ENCODE results near the gene IFNG. TPM values are rescaled to one million over a fixed set of nuclear protein-coding genes. Genes with fewer than 3 reads are reported as not detected.

Gene IFNG
- total RNA-seq, 2 experiments from 2014 or later, result 2.9 to 3.2 TPM

DNA sequence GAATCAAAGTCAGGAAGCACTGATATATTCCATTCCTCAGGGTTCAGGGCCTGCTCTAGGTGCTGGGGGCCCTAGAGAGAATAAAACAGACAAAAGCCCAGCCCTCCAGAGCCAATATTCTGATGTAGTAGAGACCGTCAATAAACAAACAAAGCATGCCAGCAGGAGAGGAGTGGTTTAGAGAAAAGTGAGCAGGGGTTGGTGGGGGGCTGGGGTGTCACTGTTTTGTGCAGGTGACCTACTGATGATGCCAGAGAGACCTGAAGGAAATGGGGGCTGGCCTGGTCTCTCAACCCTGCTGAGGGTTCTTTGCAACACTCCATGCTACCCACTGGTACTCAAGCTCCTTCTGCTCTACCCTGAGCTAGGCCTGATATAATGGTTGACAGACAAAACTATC, 39.6 kb upstream of the IFNG start:
- no peaks in the 10 kb centered on the region for H3K9me3 Mint-ChIP-seq
- intact Hi-C loops (cut with DNase I, micrococcal nuclease), result no loop called here
- no peak overlapping the region for H3K27ac ChIP-seq (ENCODE audit: low read depth in 1 of 2, low read length in 2 of 2)
- no peak overlapping the region for H3K4me3 Mint-ChIP-seq
- no peaks in the 10 kb centered on the region for H3K36me3 Mint-ChIP-seq (ENCODE audit: low read depth)
- ChIA-PET POLR2A (interaction anchor here (0.6 to 1.4 kb wide), 2 partner anchors 23 to 847 kb away, joined by 3 read pairs; no protein-coding TSS in a partner anchor), CTCF (no interaction called here)
- H3K27me3 Mint-ChIP-seq, result no peaks in the 10 kb centered on the region
- peaks cover 38% of the 10 kb centered on the region for H3K4me1 Mint-ChIP-seq (ENCODE audit: low read depth)
- peak overlapping the region; percentile 35 for H3K4me3 ChIP-seq (ENCODE audit: low read length)
- no peaks in the 10 kb centered on the region for H3K36me3 ChIP-seq (ENCODE audit: insufficient read depth, low read length)
- peaks cover 26% of the 10 kb centered on the region for H3K4me1 ChIP-seq (ENCODE audit: insufficient read depth, low read length)
- H3K27me3 ChIP-seq (ENCODE audit: control insufficient read depth in 1 of 2, insufficient read depth in 2 of 2, low read length in 2 of 2), result no peaks in the 10 kb centered on the region
- TF ChIP-seq, protein P1, sequence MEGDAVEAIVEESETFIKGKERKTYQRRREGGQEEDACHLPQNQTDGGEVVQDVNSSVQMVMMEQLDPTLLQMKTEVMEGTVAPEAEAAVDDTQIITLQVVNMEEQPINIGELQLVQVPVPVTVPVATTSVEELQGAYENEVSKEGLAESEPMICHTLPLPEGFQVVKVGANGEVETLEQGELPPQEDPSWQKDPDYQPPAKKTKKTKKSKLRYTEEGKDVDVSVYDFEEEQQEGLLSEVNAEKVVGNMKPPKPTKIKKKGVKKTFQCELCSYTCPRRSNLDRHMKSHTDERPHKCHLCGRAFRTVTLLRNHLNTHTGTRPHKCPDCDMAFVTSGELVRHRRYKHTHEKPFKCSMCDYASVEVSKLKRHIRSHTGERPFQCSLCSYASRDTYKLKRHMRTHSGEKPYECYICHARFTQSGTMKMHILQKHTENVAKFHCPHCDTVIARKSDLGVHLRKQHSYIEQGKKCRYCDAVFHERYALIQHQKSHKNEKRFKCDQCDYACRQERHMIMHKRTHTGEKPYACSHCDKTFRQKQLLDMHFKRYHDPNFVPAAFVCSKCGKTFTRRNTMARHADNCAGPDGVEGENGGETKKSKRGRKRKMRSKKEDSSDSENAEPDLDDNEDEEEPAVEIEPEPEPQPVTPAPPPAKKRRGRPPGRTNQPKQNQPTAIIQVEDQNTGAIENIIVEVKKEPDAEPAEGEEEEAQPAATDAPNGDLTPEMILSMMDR (IDR thresholded peaks at IDR 0.05), result no peak
- ATAC-seq (ENCODE audit: poor library complexity), result no peak
- H3K27ac Mint-ChIP-seq, result no peak overlapping the region
- no peaks in the 10 kb centered on the region for H3K9me3 ChIP-seq (ENCODE audit: control insufficient read depth in 1 of 2, insufficient read depth in 1 of 2, low read length in 2 of 2)
- no peak for DNase-seq

DNA sequence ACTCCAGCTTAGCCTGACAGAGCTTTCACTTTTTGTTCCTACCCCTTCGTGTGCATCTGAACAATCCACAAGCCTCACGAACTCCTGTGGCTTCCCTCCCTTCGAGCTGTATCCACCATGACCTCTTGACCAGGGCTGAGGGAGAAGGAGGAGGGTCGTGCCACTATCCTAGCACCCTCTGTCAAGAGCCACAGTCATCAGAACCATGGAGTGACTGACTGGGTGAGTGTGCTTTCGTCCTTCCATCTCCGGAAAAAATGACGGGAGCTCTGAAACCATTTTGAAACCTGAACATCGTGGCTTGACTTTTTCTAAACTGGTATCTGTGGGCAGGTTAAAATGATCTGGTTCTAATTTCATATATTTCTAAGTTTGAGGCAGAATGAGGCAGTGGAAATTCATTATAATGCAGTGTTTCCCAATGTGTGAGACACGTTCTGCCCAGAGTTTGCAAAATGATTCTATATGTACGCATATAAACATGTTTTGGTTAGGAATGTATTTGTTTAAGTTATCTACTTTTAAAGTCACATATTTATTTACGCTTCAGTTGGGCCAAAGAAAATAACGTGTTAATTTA, 39.1 kb upstream of the IFNG start:
- Mint-ChIP-seq H3K27ac (peak overlapping the region; percentile 27), H3K4me1 (ENCODE audit: low read depth) (peaks cover 37% of the 10 kb centered on the region), H3K36me3 (ENCODE audit: low read depth) (no peaks in the 10 kb centered on the region), H3K9me3 (no peaks in the 10 kb centered on the region), H3K27me3 (no peaks in the 10 kb centered on the region), H3K4me3 (peak overlapping the region; percentile 39)
- intact Hi-C loops (cut with DNase I, micrococcal nuclease), result no loop called here
- DNase-seq (peak in 1 of 14 experiments; percentile 14), ATAC-seq (ENCODE audit: poor library complexity) (no peak)
- H3K27ac ChIP-seq (ENCODE audit: low read depth in 1 of 2, low read length in 2 of 2), result no peak overlapping the region
- peaks cover 24% of the 10 kb centered on the region for H3K4me1 ChIP-seq (ENCODE audit: insufficient read depth, low read length)
- ChIA-PET CTCF (no interaction called here), POLR2A (interaction anchor here (0.6 to 1.4 kb wide), 2 partner anchors 23 to 846 kb away, joined by 3 read pairs; no protein-coding TSS in a partner anchor)
- H3K9me3 ChIP-seq (ENCODE audit: control insufficient read depth in 1 of 2, insufficient read depth in 1 of 2, low read length in 2 of 2), result no peaks in the 10 kb centered on the region
- H3K36me3 ChIP-seq (ENCODE audit: insufficient read depth, low read length), result no peaks in the 10 kb centered on the region
- TF ChIP-seq, protein P1 (IDR thresholded peaks at IDR 0.05), result no peak
- no peaks in the 10 kb centered on the region for H3K27me3 ChIP-seq (ENCODE audit: control insufficient read depth in 1 of 2, insufficient read depth in 2 of 2, low read length in 2 of 2)
- H3K4me3 ChIP-seq (ENCODE audit: low read length), result peak overlapping the region; percentile 35

DNA sequence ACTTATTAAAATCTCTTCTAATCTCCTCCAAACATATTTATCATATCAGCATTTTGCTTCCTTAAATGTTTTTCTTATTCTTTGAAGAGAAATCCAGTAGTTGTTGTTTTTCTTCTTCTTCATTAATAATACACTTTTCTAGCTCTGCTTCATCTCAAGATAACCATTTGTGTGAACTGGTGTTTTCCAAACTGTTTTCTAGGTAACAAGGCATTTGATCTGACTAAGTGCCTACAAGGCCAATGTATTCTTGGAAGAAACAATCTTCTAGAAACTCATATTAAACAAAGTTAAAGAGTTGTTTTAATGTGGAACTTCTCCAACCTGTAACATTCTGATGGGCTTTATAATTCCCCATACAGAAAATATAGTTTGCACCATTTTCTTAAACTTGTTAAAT, 30.8 kb upstream of the IFNG start:
- no peak for ATAC-seq (ENCODE audit: poor library complexity)

More for the DNA sequence above, 30.8 kb upstream of the IFNG start:
- Mint-ChIP-seq H3K9me3 (no peaks in the 10 kb centered on the region), H3K4me3 (no peak overlapping the region), H3K36me3 (ENCODE audit: low read depth) (no peaks in the 10 kb centered on the region), H3K27ac (peak overlapping the region; percentile 60), H3K27me3 (no peaks in the 10 kb centered on the region), H3K4me1 (ENCODE audit: low read depth) (peaks cover 20% of the 10 kb centered on the region)
- TF ChIP-seq, protein P1 (IDR thresholded peaks at IDR 0.05), result no peak
- ChIA-PET POLR2A (interaction anchor here (1.0 to 2.8 kb wide), 4 partner anchors 9 to 922 kb away, joined by 3 to 15 read pairs (median 6); partner anchors contain the start of gene CAND1), CTCF (no interaction called here)
- no peaks in the 10 kb centered on the region for H3K4me1 ChIP-seq (ENCODE audit: insufficient read depth, low read length)
- intact Hi-C loops (cut with DNase I, micrococcal nuclease), result no loop called here
- no peak overlapping the region for H3K4me3 ChIP-seq (ENCODE audit: low read length)
- H3K27me3 ChIP-seq (ENCODE audit: control insufficient read depth in 1 of 2, insufficient read depth in 2 of 2, low read length in 2 of 2), result no peaks in the 10 kb centered on the region
- H3K27ac ChIP-seq (ENCODE audit: low read depth in 1 of 2, low read length in 2 of 2), result peak overlapping the region in 1 of 2 donors; percentile 39
- DNase-seq, result no peak
- H3K36me3 ChIP-seq (ENCODE audit: insufficient read depth, low read length), result no peaks in the 10 kb centered on the region
- no peaks in the 10 kb centered on the region for H3K9me3 ChIP-seq (ENCODE audit: control insufficient read depth in 1 of 2, insufficient read depth in 1 of 2, low read length in 2 of 2)

All from CD4-positive, alpha-beta T cell (primary cell).